Measurements from ENCODE around the gene CAPN8. TPM values are rescaled to one million over a fixed set of nuclear protein-coding genes. Genes with fewer than 3 reads are reported as not detected.

The CAPN8 gene
- total RNA-seq, 1 donor = not detected

DNA sequence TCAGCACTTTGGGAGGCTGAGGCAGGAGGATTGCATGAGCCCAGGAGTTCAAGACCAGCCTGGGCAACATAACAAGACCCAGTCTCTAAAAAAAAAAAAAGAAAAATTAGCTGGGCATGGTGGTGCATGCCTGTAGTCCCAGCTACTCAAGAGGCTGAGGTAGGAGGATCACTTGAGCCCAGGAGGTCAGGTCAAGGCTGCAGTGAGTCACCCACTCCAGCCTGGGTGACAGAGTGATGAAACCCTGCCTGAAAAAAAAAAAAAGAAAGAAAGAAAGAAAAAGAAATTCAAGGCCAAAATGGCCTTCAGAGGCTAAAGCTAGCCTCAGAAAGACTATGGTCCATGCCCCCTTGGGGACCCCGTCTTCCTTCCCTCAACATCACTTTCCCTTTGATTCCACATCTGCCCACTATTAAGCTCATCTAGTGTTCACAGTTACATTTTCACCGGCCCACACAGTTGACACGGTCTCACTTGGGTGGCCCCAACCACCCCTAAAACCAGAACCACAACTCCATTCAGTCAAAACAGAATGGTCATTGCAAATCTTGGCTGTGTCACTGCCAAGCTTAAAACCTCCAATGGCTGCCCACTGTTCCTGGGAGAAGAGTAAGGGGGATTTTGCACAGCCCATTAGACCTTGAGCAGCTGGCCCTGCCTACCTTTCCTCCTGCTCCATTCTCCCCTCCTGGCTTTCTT lies 2.1 kb upstream of the CAPN8 start:
- H3K4me3 ChIP-seq (ENCODE audit: insufficient read depth, low read length) = no peak overlapping the region
- TF ChIP-seq, protein P1, sequence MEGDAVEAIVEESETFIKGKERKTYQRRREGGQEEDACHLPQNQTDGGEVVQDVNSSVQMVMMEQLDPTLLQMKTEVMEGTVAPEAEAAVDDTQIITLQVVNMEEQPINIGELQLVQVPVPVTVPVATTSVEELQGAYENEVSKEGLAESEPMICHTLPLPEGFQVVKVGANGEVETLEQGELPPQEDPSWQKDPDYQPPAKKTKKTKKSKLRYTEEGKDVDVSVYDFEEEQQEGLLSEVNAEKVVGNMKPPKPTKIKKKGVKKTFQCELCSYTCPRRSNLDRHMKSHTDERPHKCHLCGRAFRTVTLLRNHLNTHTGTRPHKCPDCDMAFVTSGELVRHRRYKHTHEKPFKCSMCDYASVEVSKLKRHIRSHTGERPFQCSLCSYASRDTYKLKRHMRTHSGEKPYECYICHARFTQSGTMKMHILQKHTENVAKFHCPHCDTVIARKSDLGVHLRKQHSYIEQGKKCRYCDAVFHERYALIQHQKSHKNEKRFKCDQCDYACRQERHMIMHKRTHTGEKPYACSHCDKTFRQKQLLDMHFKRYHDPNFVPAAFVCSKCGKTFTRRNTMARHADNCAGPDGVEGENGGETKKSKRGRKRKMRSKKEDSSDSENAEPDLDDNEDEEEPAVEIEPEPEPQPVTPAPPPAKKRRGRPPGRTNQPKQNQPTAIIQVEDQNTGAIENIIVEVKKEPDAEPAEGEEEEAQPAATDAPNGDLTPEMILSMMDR (IDR thresholded peaks at IDR 0.05; ENCODE audit: extremely low read depth, low read depth, low read length) = no peak
- no peak overlapping the region for H2AFZ ChIP-seq (ENCODE audit: low read length)
- no peaks in the 10 kb centered on the region for H3K36me3 ChIP-seq (ENCODE audit: insufficient read depth, low read length)
- DNase-seq (ENCODE audit: insufficient read length, low spot score, missing footprints) = peak; percentile 14
- no peaks in the 10 kb centered on the region for H3K79me2 ChIP-seq (ENCODE audit: insufficient read depth, low read length)
- no peaks in the 10 kb centered on the region for H3K9me3 ChIP-seq (ENCODE audit: low read depth, low read length)
- peaks cover 19% of the 10 kb centered on the region for H3K27me3 ChIP-seq (ENCODE audit: insufficient read depth, low read length)
- H3K27ac ChIP-seq (ENCODE audit: low read depth, low read length) = no peak overlapping the region
- no peaks in the 10 kb centered on the region for H3K4me1 ChIP-seq (ENCODE audit: insufficient read depth, low read length)
- no peaks in the 10 kb centered on the region for H4K20me1 ChIP-seq (ENCODE audit: insufficient read depth, low read length)
- H3K4me2 ChIP-seq (ENCODE audit: insufficient read depth, low read length) = no peak overlapping the region

DNA sequence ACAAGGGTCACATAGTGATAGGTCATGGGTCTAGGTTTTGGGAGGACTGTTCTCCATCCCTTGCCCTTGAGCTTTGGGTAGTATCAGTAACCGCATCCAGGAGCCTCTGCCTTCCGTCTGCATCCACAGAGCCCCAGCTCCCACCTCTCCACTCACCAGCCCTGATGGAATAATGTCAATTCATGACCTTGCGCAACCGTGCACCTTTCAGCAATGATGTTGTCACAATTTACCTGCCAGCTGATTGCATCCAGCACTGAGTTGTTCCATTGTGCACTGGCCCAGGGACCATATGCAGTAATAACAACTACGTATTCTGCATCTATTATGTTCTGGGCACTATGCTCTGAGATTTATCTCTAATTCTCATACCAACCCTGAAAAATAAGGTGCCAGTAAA lies 1.4 kb downstream of the CAPN8 start:
- TF ChIP-seq, protein P1 (IDR thresholded peaks at IDR 0.05; ENCODE audit: extremely low read depth, low read depth, low read length) = no peak
- Histone ChIP-seq H3K27me3 (ENCODE audit: insufficient read depth, low read length) (peaks cover 33% of the 10 kb centered on the region), H3K4me2 (ENCODE audit: insufficient read depth, low read length) (no peak overlapping the region), H4K20me1 (ENCODE audit: insufficient read depth, low read length) (no peaks in the 10 kb centered on the region), H2AFZ (ENCODE audit: low read length) (no peak overlapping the region), H3K4me3 (ENCODE audit: insufficient read depth, low read length) (no peak overlapping the region), H3K4me1 (ENCODE audit: insufficient read depth, low read length) (no peaks in the 10 kb centered on the region), H3K9me3 (ENCODE audit: low read depth, low read length) (no peaks in the 10 kb centered on the region), H3K36me3 (ENCODE audit: insufficient read depth, low read length) (no peaks in the 10 kb centered on the region), H3K79me2 (ENCODE audit: insufficient read depth, low read length) (no peaks in the 10 kb centered on the region), H3K27ac (ENCODE audit: low read depth, low read length) (no peak overlapping the region)
- DNase-seq (ENCODE audit: insufficient read length, low spot score, missing footprints) = no peak

DNA sequence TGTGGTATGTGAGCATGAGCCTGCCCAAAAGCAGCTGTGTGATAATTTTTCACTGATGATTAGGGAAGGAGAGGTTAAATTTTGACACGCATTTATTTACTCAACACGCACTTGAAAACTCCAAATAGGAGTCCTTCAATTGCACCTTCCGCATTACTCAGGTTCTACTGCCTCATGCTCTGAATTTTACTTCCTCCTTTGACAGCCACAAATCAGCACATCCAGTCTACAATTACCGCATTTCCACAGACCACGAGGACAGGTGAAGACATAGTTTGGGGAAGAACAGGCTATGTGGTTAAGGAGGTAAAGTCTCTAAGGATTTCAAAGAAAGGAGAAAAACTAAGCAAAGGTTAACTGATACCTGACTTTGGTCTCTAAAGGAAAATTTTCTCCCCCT lies 2.6 kb downstream of the CAPN8 start:
- no peaks in the 10 kb centered on the region for H3K79me2 ChIP-seq (ENCODE audit: insufficient read depth, low read length)
- H3K4me3 ChIP-seq (ENCODE audit: insufficient read depth, low read length) = no peak overlapping the region
- TF ChIP-seq, protein P1 (IDR thresholded peaks at IDR 0.05; ENCODE audit: extremely low read depth, low read depth, low read length) = no peak
- H4K20me1 ChIP-seq (ENCODE audit: insufficient read depth, low read length) = no peaks in the 10 kb centered on the region
- H3K4me2 ChIP-seq (ENCODE audit: insufficient read depth, low read length) = no peak overlapping the region
- H2AFZ ChIP-seq (ENCODE audit: low read length) = no peak overlapping the region
- no peaks in the 10 kb centered on the region for H3K4me1 ChIP-seq (ENCODE audit: insufficient read depth, low read length)
- no peak overlapping the region for H3K27ac ChIP-seq (ENCODE audit: low read depth, low read length)
- no peak for DNase-seq (ENCODE audit: insufficient read length, low spot score, missing footprints)
- no peaks in the 10 kb centered on the region for H3K9me3 ChIP-seq (ENCODE audit: low read depth, low read length)
- H3K36me3 ChIP-seq (ENCODE audit: insufficient read depth, low read length) = no peaks in the 10 kb centered on the region
- H3K27me3 ChIP-seq (ENCODE audit: insufficient read depth, low read length) = peaks cover 33% of the 10 kb centered on the region

DNA sequence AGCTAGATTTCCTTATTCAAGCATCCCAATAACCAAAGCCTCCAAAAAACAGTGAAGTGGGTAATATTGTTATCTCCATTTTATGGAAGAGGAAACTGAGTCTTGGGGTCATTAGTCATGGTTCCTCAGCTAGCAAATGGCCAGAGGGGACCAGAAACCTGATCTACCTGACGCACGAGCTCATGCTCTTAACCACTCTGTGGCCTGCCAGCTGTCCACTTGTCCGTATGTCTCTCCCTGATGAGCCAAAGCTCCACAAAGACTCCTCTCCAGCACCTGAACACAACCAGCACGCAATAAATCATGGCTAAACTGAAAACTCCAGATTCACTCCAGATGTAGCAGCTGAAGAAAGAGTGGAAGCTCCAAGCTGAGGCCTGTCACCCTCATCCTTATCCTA lies 5.8 kb downstream of the CAPN8 start:
- Histone ChIP-seq H3K27me3 (ENCODE audit: insufficient read depth, low read length) (peaks cover 33% of the 10 kb centered on the region), H3K79me2 (ENCODE audit: insufficient read depth, low read length) (no peaks in the 10 kb centered on the region), H3K4me2 (ENCODE audit: insufficient read depth, low read length) (no peak overlapping the region), H3K9me3 (ENCODE audit: low read depth, low read length) (no peaks in the 10 kb centered on the region), H3K4me3 (ENCODE audit: insufficient read depth, low read length) (no peak overlapping the region), H2AFZ (ENCODE audit: low read length) (no peak overlapping the region), H3K4me1 (ENCODE audit: insufficient read depth, low read length) (no peaks in the 10 kb centered on the region), H3K36me3 (ENCODE audit: insufficient read depth, low read length) (no peaks in the 10 kb centered on the region), H4K20me1 (ENCODE audit: insufficient read depth, low read length) (no peaks in the 10 kb centered on the region), H3K27ac (ENCODE audit: low read depth, low read length) (no peak overlapping the region)
- TF ChIP-seq, protein P1 (IDR thresholded peaks at IDR 0.05; ENCODE audit: extremely low read depth, low read depth, low read length) = no peak
- no peak for DNase-seq (ENCODE audit: insufficient read length, low spot score, missing footprints)

Data from osteoblast (primary cell).